KOPT-K1 (cell line): ENCODE measurements around the gene SLC28A1.

Experiments used
- H3K27ac ChIP-seq: fragments of 200-600 bp; sonication (generic); 2 replicates; pipeline ENCODE4 v1.5.1; 2016; ENCODE audit warnings: antibody characterized with exemption, mild to moderate bottlenecking, low read depth, low read length; ENCODE audit not compliant: poor library complexity, severe bottlenecking
- H3K36me3 ChIP-seq: fragments of 200-600 bp; sonication (generic); 2 replicates; pipeline ENCODE4 v1.5.1; 2017; ENCODE audit warnings: antibody characterized with exemption, mild to moderate bottlenecking, low read length, moderate library complexity; ENCODE audit not compliant: insufficient read depth
- H3K9me3 ChIP-seq: fragments of 200-600 bp; sonication (generic); 2 replicates; pipeline ENCODE4 v1.5.1; 2017; ENCODE audit warnings: antibody characterized with exemption, low read length, mild to moderate bottlenecking; ENCODE audit not compliant: insufficient read depth, poor library complexity, severe bottlenecking

The SLC28A1 gene

GRCh38 chr15:84905016-84905916 is 20.8 kb downstream of the SLC28A1 start:
- Histone ChIP-seq H3K27ac (no peak overlapping the region), H3K36me3 (no peaks in the 10 kb centered on the region), H3K9me3 (no peaks in the 10 kb centered on the region)

GRCh38 chr15:84907731-84908130 is 23.3 kb downstream of the SLC28A1 start:
- H3K9me3 ChIP-seq, result no peaks in the 10 kb centered on the region
- H3K27ac ChIP-seq, result no peak overlapping the region
- no peaks in the 10 kb centered on the region for H3K36me3 ChIP-seq

GRCh38 chr15:84908564-84908963 is 24.1 kb downstream of the SLC28A1 start:
- Histone ChIP-seq H3K27ac (no peak overlapping the region), H3K36me3 (no peaks in the 10 kb centered on the region), H3K9me3 (no peaks in the 10 kb centered on the region)

GRCh38 chr15:84909029-84909428 is 24.6 kb downstream of the SLC28A1 start:
- no peaks in the 10 kb centered on the region for H3K36me3 ChIP-seq
- no peak overlapping the region for H3K27ac ChIP-seq
- H3K9me3 ChIP-seq, result no peaks in the 10 kb centered on the region

GRCh38 chr15:84909782-84910181 is 25.3 kb downstream of the SLC28A1 start:
- H3K9me3 ChIP-seq, result no peaks in the 10 kb centered on the region
- H3K27ac ChIP-seq, result no peak overlapping the region
- H3K36me3 ChIP-seq, result no peaks in the 10 kb centered on the region

- H3K27ac ChIP-seq, result no peak overlapping the region
- no peaks in the 10 kb centered on the region for H3K9me3 ChIP-seq
- H3K36me3 ChIP-seq, result no peaks in the 10 kb centered on the region
Measured at GRCh38 chr15:84910928-84911623, 26.6 kb downstream of the SLC28A1 start.

- H3K9me3 ChIP-seq, result no peaks in the 10 kb centered on the region
- H3K36me3 ChIP-seq, result no peaks in the 10 kb centered on the region
- H3K27ac ChIP-seq, result no peak overlapping the region
Measured at GRCh38 chr15:84911879-84912660, 27.6 kb downstream of the SLC28A1 start.

GRCh38 chr15:84913360-84913723 is 28.9 kb downstream of the SLC28A1 start:
- Histone ChIP-seq H3K36me3 (no peaks in the 10 kb centered on the region), H3K27ac (no peak overlapping the region), H3K9me3 (no peaks in the 10 kb centered on the region)

- Histone ChIP-seq H3K27ac (peak overlapping the region; percentile 47), H3K9me3 (no peaks in the 10 kb centered on the region), H3K36me3 (no peaks in the 10 kb centered on the region)
Measured at GRCh38 chr15:84914351-84914750, 29.9 kb downstream of the SLC28A1 start.

- no peaks in the 10 kb centered on the region for H3K9me3 ChIP-seq
- H3K27ac ChIP-seq, result peak overlapping the region; percentile 47
- no peaks in the 10 kb centered on the region for H3K36me3 ChIP-seq
Measured at GRCh38 chr15:84914909-84915605, 30.6 kb downstream of the SLC28A1 start.

GRCh38 chr15:84915606-84915958 is 31.1 kb downstream of the SLC28A1 start:
- Histone ChIP-seq H3K36me3 (no peaks in the 10 kb centered on the region), H3K9me3 (no peaks in the 10 kb centered on the region), H3K27ac (peak overlapping the region; percentile 47)

GRCh38 chr15:84917452-84917851 is 33.0 kb downstream of the SLC28A1 start:
- H3K27ac ChIP-seq, result no peak overlapping the region
- H3K9me3 ChIP-seq, result no peaks in the 10 kb centered on the region
- H3K36me3 ChIP-seq, result no peaks in the 10 kb centered on the region

GRCh38 chr15:84919106-84919667 is 34.7 kb downstream of the SLC28A1 start:
- Histone ChIP-seq H3K27ac (no peak overlapping the region), H3K9me3 (no peaks in the 10 kb centered on the region), H3K36me3 (no peaks in the 10 kb centered on the region)

GRCh38 chr15:84921121-84921520 is 36.7 kb downstream of the SLC28A1 start:
- H3K9me3 ChIP-seq, result no peaks in the 10 kb centered on the region
- H3K36me3 ChIP-seq, result no peaks in the 10 kb centered on the region
- no peak overlapping the region for H3K27ac ChIP-seq
